HepG2 (cell line): ENCODE data around the gene LRRC32. TPM values are rescaled to one million over a fixed set of nuclear protein-coding genes. Genes with fewer than 3 reads are reported as not detected.

Experiments
- ATAC-seq: fragments of 200-7000 bp; cut with Tn5 transposase; 3 replicates; pipeline ENCODE4 v1.9.1; 2020; ENCODE audit warnings: mild to moderate bottlenecking, moderate library complexity
- BruUV-seq: library from RNA; stranded (reverse); fragments of 400-500 nt; replicated peaks from 2 replicates; lab custom pipeline; 2021; lab: Mats Ljungman, UMichigan
- CTCF ChIA-PET: fragments of 300-600 bp; formaldehyde crosslinking; extraction: SDS; loops from one replicate; lab custom pipeline; 2021; ENCODE audit warnings: low total read pairs, inconsistent platforms, low intra/inter-chr PET ratio; lab: Yijun Ruan, JAX
- POLR2A ChIA-PET: fragments of 350-600 bp; sonication (Branson Sonifier 250); formaldehyde crosslinking; loops from one replicate; lab custom pipeline; 2020; ENCODE audit warnings: antibody characterized with exemption, inconsistent platforms; lab: Yijun Ruan, JAX
- DNase-seq: peaks from one replicate; pipeline ENCODE4 v3.0.0-alpha.2; 2015; ENCODE audit warnings: low spot score
- FAIRE-seq: peaks from 3 replicates; lab custom pipeline; 2011; peaks lifted over from hg19 to GRCh38; lab: Jason Lieb, UNC
- H2AFZ ChIP-seq: one replicate; pipeline ENCODE4 v1.6.1; 2011; ENCODE audit warnings: low read length, inconsistent platforms
- H3K27ac ChIP-seq: fragments of 300-600 bp; 3 replicates; pipeline ENCODE4 v1.8.0; 2011; ENCODE audit warnings: mixed run types, mild to moderate bottlenecking, mixed read lengths, low read length, inconsistent platforms; ENCODE audit not compliant: insufficient read depth; ENCODE audit errors: extremely low read length
- H3K27me3 ChIP-seq, 2 experiments: fragments of 200-600 bp in 1 of 2; 2 replicates in 1 of 2; 3 replicates in 1 of 2; pipeline versions ENCODE4 v1.6.0 to v1.8.0; 2011; ENCODE audit warnings: low read length in 2 of 2, mild to moderate bottlenecking in 2 of 2, moderate library complexity in 2 of 2, inconsistent platforms in 1 of 2; ENCODE audit not compliant: insufficient read depth in 2 of 2, control insufficient read depth in 1 of 2
- H3K36me3 ChIP-seq, 2 experiments: fragments of 200-600 bp in 1 of 2; replicated peaks in 1 of 2; 2 replicates in 1 of 2; 3 replicates in 1 of 2; pipeline versions ENCODE4 v1.5.1 to v1.8.0; 2011; ENCODE audit warnings: low read length in 2 of 2, inconsistent platforms in 1 of 2; ENCODE audit not compliant: insufficient read depth in 2 of 2, control insufficient read depth in 1 of 2
- H3K4me1 ChIP-seq: 2 replicates; pipeline ENCODE4 v1.5.1; 2012; ENCODE audit warnings: low read length, inconsistent platforms; ENCODE audit not compliant: insufficient read depth
- H3K4me2 ChIP-seq: 2 replicates; pipeline ENCODE4 v1.6.0; 2011; ENCODE audit warnings: low read depth, low read length, inconsistent platforms
- H3K4me3 ChIP-seq, 3 experiments: fragments of 200-600 bp in 1 of 3; sonication (generic), shearing (Covaris generic) in 1 of 3; replicated peaks in 1 of 3; 2 replicates each; pipeline ENCODE4 v1.5.1; 2011 to 2016; ENCODE audit warnings: low read length in 3 of 3, inconsistent platforms in 2 of 3, low read depth in 2 of 3, mild to moderate bottlenecking in 2 of 3, control low read depth in 1 of 3, mixed read lengths in 1 of 3; ENCODE audit not compliant: insufficient read depth in 1 of 3
- H3K79me2 ChIP-seq: one replicate; pipeline ENCODE4 v1.6.1; 2011; ENCODE audit warnings: low read length, inconsistent platforms; ENCODE audit not compliant: insufficient read depth
- H3K9ac ChIP-seq: 2 replicates; pipeline ENCODE4 v1.6.0; 2011; ENCODE audit warnings: mild to moderate bottlenecking, low read depth, low read length, inconsistent platforms; ENCODE audit not compliant: insufficient read depth
- H3K9me3 ChIP-seq: 2 replicates; pipeline ENCODE4 v1.5.1; 2012; ENCODE audit warnings: mild to moderate bottlenecking, low read length
- H4K20me1 ChIP-seq: 2 replicates; pipeline ENCODE4 v1.6.0; 2011; ENCODE audit warnings: inconsistent platforms, mild to moderate bottlenecking, low read length, moderate library complexity; ENCODE audit not compliant: insufficient read depth
- JUNB ChIP-seq: sonication (generic); formaldehyde crosslinking; IDR thresholded peaks from 2 replicates; pipeline ENCODE4 v1.8.0; 2022; ENCODE audit warnings: missing genetic modification reagents, mild to moderate bottlenecking, borderline replicate concordance
- PTBP1 ChIP-seq: fragments of 200-400 bp; formaldehyde crosslinking; IDR thresholded peaks from 2 replicates; pipeline ENCODE4 v1.6.1; 2018; ENCODE audit warnings: low read length, low read depth; ENCODE audit not compliant: poor library complexity, severe bottlenecking
- REL ChIP-seq: sonication (generic); formaldehyde crosslinking; conservative IDR thresholded peaks from 2 replicates; pipeline ENCODE4 v1.8.0; 2022; ENCODE audit warnings: mild to moderate bottlenecking, missing genetic modification reagents, moderate library complexity
- SMAD1 ChIP-seq: sonication (generic); formaldehyde crosslinking; IDR thresholded peaks from 2 replicates; pipeline ENCODE4 v1.4.0; 2020; ENCODE audit warnings: missing genetic modification reagents, low read depth, mild to moderate bottlenecking, borderline replicate concordance
- SOX6 ChIP-seq, 2 experiments: fragments of 450-650 bp in 1 of 2; sonication (generic) in 1 of 2; formaldehyde crosslinking in 1 of 2; IDR thresholded peaks; 2 replicates each; pipeline versions ENCODE4 v1.4.0 to v1.6.1; 2017 to 2020; ENCODE audit warnings: antibody characterized with exemption in 1 of 2, mild to moderate bottlenecking in 1 of 2, missing genetic modification reagents in 1 of 2
- YEATS2 ChIP-seq: sonication (generic); formaldehyde crosslinking; IDR thresholded peaks from 2 replicates; pipeline ENCODE4 v1.4.0; 2020; ENCODE audit warnings: missing genetic modification reagents, borderline replicate concordance
- ZC3H13 ChIP-seq: sonication (generic); formaldehyde crosslinking; IDR thresholded peaks from 2 replicates; pipeline ENCODE4 v1.8.1; 2023; ENCODE audit warnings: mild to moderate bottlenecking, missing genetic modification reagents, moderate library complexity
- ZFP36 ChIP-seq: fragments of 150-350 bp; IDR thresholded peaks from 2 replicates; pipeline ENCODE4 v1.6.1; 2018; ENCODE audit warnings: borderline replicate concordance, low read length, low read depth; ENCODE audit not compliant: partially characterized antibody
- ZNF335 ChIP-seq: sonication (generic); formaldehyde crosslinking; IDR thresholded peaks from 2 replicates; pipeline ENCODE4 v1.4.0; 2020; ENCODE audit warnings: missing genetic modification reagents
- ZNF720 ChIP-seq: sonication (generic); formaldehyde crosslinking; IDR thresholded peaks from 2 replicates; pipeline ENCODE4 v1.4.0; 2020; ENCODE audit warnings: missing genetic modification reagents
- ZNF879 ChIP-seq: sonication (generic); formaldehyde crosslinking; IDR thresholded peaks from 2 replicates; pipeline ENCODE4 v1.8.1; 2023; ENCODE audit warnings: missing genetic modification reagents
- whole genome bisulfite sequencing: methylation state at CpG from one replicate; pipeline ENCODE4 v1.1.6; 2017; ENCODE audit warnings: low lambda C conversion rate; 5-methylcytosine and 5-hydroxymethylcytosine counted together
- in situ Hi-C: cut with HindIII; loops from 2 replicates; pipeline ENCODE4 v1.10.0; 2017; ENCODE audit warnings: low pct_unique_long_range_greater_than_20kb; ENCODE audit not compliant: extremely low pct_ligation_motif_present
- intact Hi-C: fragments of 100-400 bp; cut with micrococcal nuclease; formaldehyde crosslinking; loops from one replicate; pipeline ENCODE4 v1.10.0; 2022; ENCODE audit not compliant: unreplicated experiment
- polyA plus RNA-seq, 8 experiments: library from polyadenylated mRNA; depleted of rRNA in 3 of 8; stranded (reverse) in 7 of 8; unstranded in 1 of 8; fragments of >200 nt; fragmentation: Illumina TruSeq in 4 of 8; extraction: Trizol in 4 of 8; gene quantifications; 2 replicates each; pipeline versions ENCODE4 v1.2.1 to v1.2.3, GENCODE V29; 2011 to 2016; ENCODE audit warnings: low read depth in 4 of 8, missing spikeins in 1 of 8, mixed read lengths in 1 of 8; ENCODE audit not compliant: insufficient read depth in 1 of 8
- total RNA-seq, 5 experiments: library from RNA; depleted of rRNA; stranded (reverse); fragments of >200 nt; fragmentation: Illumina TruSeq; extraction: Trizol; gene quantifications; 2 replicates each; pipeline ENCODE4 v1.2.3, GENCODE V29; 2016; ENCODE audit warnings: low read depth in 1 of 5
- TF ChIP-seq, protein P1 (sequence below): IDR thresholded peaks from 2 replicates; pipeline ENCODE4 v1.4.0; 2020; ENCODE audit warnings: mild to moderate bottlenecking, missing genetic modification reagents
- TF ChIP-seq, protein P2 (sequence below): sonication (generic); formaldehyde crosslinking; IDR thresholded peaks from 2 replicates; pipeline ENCODE4 v1.5.0; 2020; ENCODE audit warnings: missing genetic modification reagents, mild to moderate bottlenecking, borderline replicate concordance
- TF ChIP-seq, protein P3 (sequence below): sonication (generic); formaldehyde crosslinking; IDR thresholded peaks from 2 replicates; pipeline ENCODE4 v1.5.0; 2020; ENCODE audit warnings: mild to moderate bottlenecking, missing genetic modification reagents, borderline replicate concordance

LRRC32 gene
- total and polyA plus RNA-seq, 2 of the 13 experiments (the other 11 are each of a cell fraction or from before 2014, with no cell fraction given): 0.07 TPM; not detected in 1

DNA sequence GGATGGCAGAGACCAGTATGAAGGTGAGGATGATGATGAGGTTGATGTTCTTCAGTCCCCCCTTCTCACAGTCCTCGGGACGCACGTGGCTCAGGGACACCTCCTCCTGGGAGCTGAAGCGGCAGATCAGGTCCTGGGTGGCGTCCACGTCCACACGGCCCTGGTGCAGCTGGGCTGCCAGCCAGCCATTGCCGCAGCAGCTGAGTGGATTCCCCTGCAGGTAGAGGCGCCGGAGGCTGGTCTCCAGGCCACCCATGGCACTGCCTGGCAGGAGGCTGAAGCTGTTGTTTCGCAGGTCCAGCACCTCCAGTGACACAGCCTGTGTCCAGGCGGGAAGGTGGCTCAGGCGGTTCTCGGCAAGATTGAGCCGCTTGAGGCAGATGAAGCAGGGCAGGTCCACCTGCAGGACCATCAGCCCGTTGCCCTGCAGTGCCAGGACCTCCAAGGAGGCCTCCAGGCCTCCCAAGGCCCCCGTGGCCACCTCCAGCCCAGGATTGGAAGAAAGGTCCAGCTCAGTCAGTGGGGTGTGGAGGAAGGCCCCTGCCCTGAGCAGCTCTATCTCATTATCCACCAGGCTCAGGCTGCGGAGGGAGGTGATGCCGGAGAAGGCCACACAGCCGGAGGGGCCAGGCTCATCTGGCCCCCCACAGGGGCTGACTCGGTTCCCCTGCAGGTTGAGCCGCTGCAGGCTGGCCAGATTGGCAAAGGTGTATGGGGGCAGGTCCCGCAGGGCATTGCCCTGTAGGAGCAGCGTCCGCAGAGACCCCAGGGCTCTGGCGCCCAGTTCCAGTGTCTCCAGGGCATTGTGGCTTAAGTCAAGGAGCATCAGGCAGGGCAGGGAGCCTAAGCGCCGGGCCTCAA is 10.6 kb downstream of the LRRC32 start:
- CTCF ChIA-PET: no interaction called here
- POLR2A ChIA-PET: no interaction called here
- H3K9me3 ChIP-seq: no peaks in the 10 kb centered on the region
- ATAC-seq (no peak), FAIRE-seq (no peak), DNase-seq (no peak)
- no peaks in the 10 kb centered on the region for H3K4me1 ChIP-seq
- 100% methylated on average over 3 of the region's 28 CpGs for WGBS
- no peaks in the 10 kb centered on the region for H3K36me3 ChIP-seq
- H3K9ac ChIP-seq: no peak overlapping the region
- no peak overlapping the region for H3K27ac ChIP-seq
- H3K4me3 ChIP-seq: no peak overlapping the region
- no peaks in the 10 kb centered on the region for H4K20me1 ChIP-seq
- in situ Hi-C loops (no loop called here), intact Hi-C loops (no loop called here)
- H3K4me2 ChIP-seq: no peak overlapping the region
- H3K27me3 ChIP-seq: peaks cover 1 to 73% of the 10 kb centered on the region in 2 experiments; a peak in 4 of 5 replicates
- BruUV-seq: no TSS peak
- H2AFZ ChIP-seq: no peak overlapping the region
- no peaks in the 10 kb centered on the region for H3K79me2 ChIP-seq
- no peak for TF ChIP-seq ZFP36
- TF ChIP-seq SOX6 (IDR thresholded peaks at IDR 0.05): no peak
- TF ChIP-seq SOX6 (CRISPR knock-in tag; IDR thresholded peaks at IDR 0.05): no peak
- TF ChIP-seq, protein P1, sequence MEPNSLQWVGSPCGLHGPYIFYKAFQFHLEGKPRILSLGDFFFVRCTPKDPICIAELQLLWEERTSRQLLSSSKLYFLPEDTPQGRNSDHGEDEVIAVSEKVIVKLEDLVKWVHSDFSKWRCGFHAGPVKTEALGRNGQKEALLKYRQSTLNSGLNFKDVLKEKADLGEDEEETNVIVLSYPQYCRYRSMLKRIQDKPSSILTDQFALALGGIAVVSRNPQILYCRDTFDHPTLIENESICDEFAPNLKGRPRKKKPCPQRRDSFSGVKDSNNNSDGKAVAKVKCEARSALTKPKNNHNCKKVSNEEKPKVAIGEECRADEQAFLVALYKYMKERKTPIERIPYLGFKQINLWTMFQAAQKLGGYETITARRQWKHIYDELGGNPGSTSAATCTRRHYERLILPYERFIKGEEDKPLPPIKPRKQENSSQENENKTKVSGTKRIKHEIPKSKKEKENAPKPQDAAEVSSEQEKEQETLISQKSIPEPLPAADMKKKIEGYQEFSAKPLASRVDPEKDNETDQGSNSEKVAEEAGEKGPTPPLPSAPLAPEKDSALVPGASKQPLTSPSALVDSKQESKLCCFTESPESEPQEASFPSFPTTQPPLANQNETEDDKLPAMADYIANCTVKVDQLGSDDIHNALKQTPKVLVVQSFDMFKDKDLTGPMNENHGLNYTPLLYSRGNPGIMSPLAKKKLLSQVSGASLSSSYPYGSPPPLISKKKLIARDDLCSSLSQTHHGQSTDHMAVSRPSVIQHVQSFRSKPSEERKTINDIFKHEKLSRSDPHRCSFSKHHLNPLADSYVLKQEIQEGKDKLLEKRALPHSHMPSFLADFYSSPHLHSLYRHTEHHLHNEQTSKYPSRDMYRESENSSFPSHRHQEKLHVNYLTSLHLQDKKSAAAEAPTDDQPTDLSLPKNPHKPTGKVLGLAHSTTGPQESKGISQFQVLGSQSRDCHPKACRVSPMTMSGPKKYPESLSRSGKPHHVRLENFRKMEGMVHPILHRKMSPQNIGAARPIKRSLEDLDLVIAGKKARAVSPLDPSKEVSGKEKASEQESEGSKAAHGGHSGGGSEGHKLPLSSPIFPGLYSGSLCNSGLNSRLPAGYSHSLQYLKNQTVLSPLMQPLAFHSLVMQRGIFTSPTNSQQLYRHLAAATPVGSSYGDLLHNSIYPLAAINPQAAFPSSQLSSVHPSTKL: no peak
- TF ChIP-seq ZNF720 (CRISPR knock-in tag): no peak
- TF ChIP-seq, protein P2, sequence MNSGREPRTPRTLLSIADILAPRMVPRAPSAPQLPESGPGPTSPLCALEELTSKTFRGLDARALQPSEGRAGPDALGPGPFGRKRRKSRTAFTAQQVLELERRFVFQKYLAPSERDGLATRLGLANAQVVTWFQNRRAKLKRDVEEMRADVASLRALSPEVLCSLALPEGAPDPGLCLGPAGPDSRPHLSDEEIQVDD: no peak
- no peak for TF ChIP-seq JUNB (CRISPR knock-in tag)
- TF ChIP-seq PTBP1: no peak
- TF ChIP-seq, protein P3, sequence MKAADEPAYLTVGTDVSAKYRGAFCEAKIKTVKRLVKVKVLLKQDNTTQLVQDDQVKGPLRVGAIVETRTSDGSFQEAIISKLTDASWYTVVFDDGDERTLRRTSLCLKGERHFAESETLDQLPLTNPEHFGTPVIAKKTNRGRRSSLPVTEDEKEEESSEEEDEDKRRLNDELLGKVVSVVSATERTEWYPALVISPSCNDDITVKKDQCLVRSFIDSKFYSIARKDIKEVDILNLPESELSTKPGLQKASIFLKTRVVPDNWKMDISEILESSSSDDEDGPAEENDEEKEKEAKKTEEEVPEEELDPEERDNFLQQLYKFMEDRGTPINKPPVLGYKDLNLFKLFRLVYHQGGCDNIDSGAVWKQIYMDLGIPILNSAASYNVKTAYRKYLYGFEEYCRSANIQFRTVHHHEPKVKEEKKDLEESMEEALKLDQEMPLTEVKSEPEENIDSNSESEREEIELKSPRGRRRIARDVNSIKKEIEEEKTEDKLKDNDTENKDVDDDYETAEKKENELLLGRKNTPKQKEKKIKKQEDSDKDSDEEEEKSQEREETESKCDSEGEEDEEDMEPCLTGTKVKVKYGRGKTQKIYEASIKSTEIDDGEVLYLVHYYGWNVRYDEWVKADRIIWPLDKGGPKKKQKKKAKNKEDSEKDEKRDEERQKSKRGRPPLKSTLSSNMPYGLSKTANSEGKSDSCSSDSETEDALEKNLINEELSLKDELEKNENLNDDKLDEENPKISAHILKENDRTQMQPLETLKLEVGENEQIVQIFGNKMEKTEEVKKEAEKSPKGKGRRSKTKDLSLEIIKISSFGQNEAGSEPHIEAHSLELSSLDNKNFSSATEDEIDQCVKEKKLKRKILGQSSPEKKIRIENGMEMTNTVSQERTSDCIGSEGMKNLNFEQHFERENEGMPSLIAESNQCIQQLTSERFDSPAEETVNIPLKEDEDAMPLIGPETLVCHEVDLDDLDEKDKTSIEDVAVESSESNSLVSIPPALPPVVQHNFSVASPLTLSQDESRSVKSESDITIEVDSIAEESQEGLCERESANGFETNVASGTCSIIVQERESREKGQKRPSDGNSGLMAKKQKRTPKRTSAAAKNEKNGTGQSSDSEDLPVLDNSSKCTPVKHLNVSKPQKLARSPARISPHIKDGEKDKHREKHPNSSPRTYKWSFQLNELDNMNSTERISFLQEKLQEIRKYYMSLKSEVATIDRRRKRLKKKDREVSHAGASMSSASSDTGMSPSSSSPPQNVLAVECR (CRISPR knock-in tag): no peak
- no peak for TF ChIP-seq YEATS2 (CRISPR knock-in tag)
- TF ChIP-seq ZNF335 (CRISPR knock-in tag): no peak
- no peak for TF ChIP-seq REL (CRISPR knock-in tag)
- TF ChIP-seq SMAD1 (CRISPR knock-in tag): no peak
- no peak for TF ChIP-seq ZNF879 (CRISPR knock-in tag)
- TF ChIP-seq ZC3H13: no peak
